WI38 (cell line): ENCODE data around the gene SH3RF1.
A peak's percentile ranks its signal among the peaks of the same experiment; 100 is the strongest.

Source experiments
- H3K4me3 ChIP-seq: 2 replicates; pipeline ENCODE4 v1.5.1; 2011; ENCODE audit warnings: low read depth, mild to moderate bottlenecking, control low read depth, low read length
- CTCF ChIP-seq: IDR thresholded peaks from 2 replicates; pipeline ENCODE4 v1.5.1; 2012; ENCODE audit warnings: low read depth, mild to moderate bottlenecking, control low read depth, low read length

SH3RF1 gene

GRCh38 chr4:169070895-169071218 lies 199.9 kb downstream of the SH3RF1 start:
- no peak for TF ChIP-seq CTCF
- H3K4me3 ChIP-seq, result no peak overlapping the region

- no peak for TF ChIP-seq CTCF
- no peak overlapping the region for H3K4me3 ChIP-seq
Measured at GRCh38 chr4:169070071-169070894, 200.5 kb downstream of the SH3RF1 start.

GRCh38 chr4:169068423-169068822 lies 202.3 kb downstream of the SH3RF1 start:
- no peak overlapping the region for H3K4me3 ChIP-seq
- TF ChIP-seq CTCF, result no peak

- H3K4me3 ChIP-seq, result no peak overlapping the region
- TF ChIP-seq CTCF, result no peak
Measured at GRCh38 chr4:169066934-169067333, 203.8 kb downstream of the SH3RF1 start.

- no peak for TF ChIP-seq CTCF
- no peak overlapping the region for H3K4me3 ChIP-seq
Measured at GRCh38 chr4:169064296-169064695, 206.5 kb downstream of the SH3RF1 start.

- no peak for TF ChIP-seq CTCF
- H3K4me3 ChIP-seq, result no peak overlapping the region
Measured at GRCh38 chr4:169063441-169063840, 207.3 kb downstream of the SH3RF1 start.

GRCh38 chr4:169062897-169063244 lies 207.9 kb downstream of the SH3RF1 start:
- H3K4me3 ChIP-seq, result peak overlapping the region; percentile 34
- no peak for TF ChIP-seq CTCF
